ENCODE measurements around the gene KIF20B. TPM values are rescaled to one million over a fixed set of nuclear protein-coding genes. Genes with fewer than 3 reads are reported as not detected.

The KIF20B gene
- total RNA-seq, 1 experiment from 2014 or later: 33.7 TPM

- ChIA-PET POLR2A (interaction anchor here (0.7 kb wide), 1 partner anchor 25 kb away, joined by 3 read pairs; no protein-coding TSS in a partner anchor), CTCF (interaction anchor here (0.7 to 1.3 kb wide), 2 partner anchors 19 to 246 kb away, joined by 3 read pairs; no protein-coding TSS in a partner anchor)
- no TSS peak for BruUV-seq (replicated peaks)
- Mint-ChIP-seq H3K9me3 (ENCODE audit: unreplicated experiment) (no peaks in the 10 kb centered on the region), H3K36me3 (ENCODE audit: insufficient read depth, unreplicated experiment) (no peaks in the 10 kb centered on the region), H3K27me3 (ENCODE audit: insufficient read depth, unreplicated experiment) (no peaks in the 10 kb centered on the region), H3K27ac (ENCODE audit: low read depth, unreplicated experiment) (no peak overlapping the region), H3K4me1 (ENCODE audit: insufficient read depth, unreplicated experiment) (no peaks in the 10 kb centered on the region), H3K4me3 (ENCODE audit: unreplicated experiment) (no peak overlapping the region)
- no peak for DNase-seq (ENCODE audit: unreplicated experiment)
- TF ChIP-seq CTCF (IDR thresholded peaks at IDR 0.05; ENCODE audit: unreplicated experiment): no peak
- intact Hi-C loops (cut with micrococcal nuclease): no loop called here
These were observed 35.3 kb upstream of the KIF20B start for GRCh38 chr10:89666138-89666537.

GRCh38 chr10:89668386-89669071, 32.9 kb upstream of the KIF20B start:
- CTCF ChIA-PET: no interaction called here
- BruUV-seq (replicated peaks): no TSS peak
- POLR2A ChIA-PET: interaction anchor here (0.7 to 0.9 kb wide), 3 partner anchors 9 to 33 kb away, joined by 3 to 4 read pairs (median 3); partner anchors contain the start of gene KIF20B

GRCh38 chr10:89669985-89670384, 31.4 kb upstream of the KIF20B start:
- ChIA-PET CTCF (interaction anchor here (0.6 to 0.7 kb wide), 2 partner anchors 24 to 728 kb away, joined by 3 read pairs; no protein-coding TSS in a partner anchor), POLR2A (interaction anchor here (1.4 kb wide), 1 partner anchor 26 kb away, joined by 6 read pairs; no protein-coding TSS in a partner anchor)
- intact Hi-C loops (cut with micrococcal nuclease): no loop called here
- DNase-seq (ENCODE audit: unreplicated experiment): no peak
- TF ChIP-seq CTCF (IDR thresholded peaks at IDR 0.05; ENCODE audit: unreplicated experiment): no peak
- no TSS peak for BruUV-seq (replicated peaks)
- H3K27me3 Mint-ChIP-seq (ENCODE audit: insufficient read depth, unreplicated experiment): no peaks in the 10 kb centered on the region
- H3K36me3 Mint-ChIP-seq (ENCODE audit: insufficient read depth, unreplicated experiment): no peaks in the 10 kb centered on the region
- no peaks in the 10 kb centered on the region for H3K9me3 Mint-ChIP-seq (ENCODE audit: unreplicated experiment)
- H3K4me1 Mint-ChIP-seq (ENCODE audit: insufficient read depth, unreplicated experiment): no peaks in the 10 kb centered on the region
- H3K4me3 Mint-ChIP-seq (ENCODE audit: unreplicated experiment): no peak overlapping the region
- H3K27ac Mint-ChIP-seq (ENCODE audit: low read depth, unreplicated experiment): no peak overlapping the region

More at GRCh38 chr10:89668386-89669071, 32.9 kb upstream of the KIF20B start:
- intact Hi-C loops (cut with micrococcal nuclease): no loop called here
- TF ChIP-seq CTCF (IDR thresholded peaks at IDR 0.05; ENCODE audit: unreplicated experiment): no peak
- Mint-ChIP-seq H3K4me1 (ENCODE audit: insufficient read depth, unreplicated experiment) (no peaks in the 10 kb centered on the region), H3K36me3 (ENCODE audit: insufficient read depth, unreplicated experiment) (no peaks in the 10 kb centered on the region), H3K27ac (ENCODE audit: low read depth, unreplicated experiment) (no peak overlapping the region), H3K9me3 (ENCODE audit: unreplicated experiment) (no peaks in the 10 kb centered on the region), H3K27me3 (ENCODE audit: insufficient read depth, unreplicated experiment) (no peaks in the 10 kb centered on the region), H3K4me3 (ENCODE audit: unreplicated experiment) (no peak overlapping the region)
- no peak for DNase-seq (ENCODE audit: unreplicated experiment)

- POLR2A ChIA-PET: no interaction called here
- no TSS peak for BruUV-seq (replicated peaks)
- no peaks in the 10 kb centered on the region for H3K4me1 Mint-ChIP-seq (ENCODE audit: insufficient read depth, unreplicated experiment)
- H3K27me3 Mint-ChIP-seq (ENCODE audit: insufficient read depth, unreplicated experiment): no peaks in the 10 kb centered on the region
- intact Hi-C loops (cut with micrococcal nuclease): no loop called here
- no peak for TF ChIP-seq CTCF (IDR thresholded peaks at IDR 0.05; ENCODE audit: unreplicated experiment)
- H3K9me3 Mint-ChIP-seq (ENCODE audit: unreplicated experiment): no peaks in the 10 kb centered on the region
- no peak overlapping the region for H3K27ac Mint-ChIP-seq (ENCODE audit: low read depth, unreplicated experiment)
- no peak overlapping the region for H3K4me3 Mint-ChIP-seq (ENCODE audit: unreplicated experiment)
- no peak for DNase-seq (ENCODE audit: unreplicated experiment)
- CTCF ChIA-PET: no interaction called here
- H3K36me3 Mint-ChIP-seq (ENCODE audit: insufficient read depth, unreplicated experiment): no peaks in the 10 kb centered on the region
These were observed 30.5 kb upstream of the KIF20B start for GRCh38 chr10:89670926-89671325.
